ENCODE data around the gene PLEKHB2. TPM values are rescaled to one million over a fixed set of nuclear protein-coding genes. Genes with fewer than 3 reads are reported as not detected.
A peak's percentile ranks its signal among the peaks of the same experiment; 100 is the strongest.
"Not testable (repeated sequence)": the region's sequence is repeated elsewhere in the genome, so short reads cannot be mapped to it uniquely, and the experiment has no call there.

The PLEKHB2 gene, protein sequence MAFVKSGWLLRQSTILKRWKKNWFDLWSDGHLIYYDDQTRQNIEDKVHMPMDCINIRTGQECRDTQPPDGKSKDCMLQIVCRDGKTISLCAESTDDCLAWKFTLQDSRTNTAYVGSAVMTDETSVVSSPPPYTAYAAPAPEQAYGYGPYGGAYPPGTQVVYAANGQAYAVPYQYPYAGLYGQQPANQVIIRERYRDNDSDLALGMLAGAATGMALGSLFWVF
- 71.4 TPM for total RNA-seq

DNA sequence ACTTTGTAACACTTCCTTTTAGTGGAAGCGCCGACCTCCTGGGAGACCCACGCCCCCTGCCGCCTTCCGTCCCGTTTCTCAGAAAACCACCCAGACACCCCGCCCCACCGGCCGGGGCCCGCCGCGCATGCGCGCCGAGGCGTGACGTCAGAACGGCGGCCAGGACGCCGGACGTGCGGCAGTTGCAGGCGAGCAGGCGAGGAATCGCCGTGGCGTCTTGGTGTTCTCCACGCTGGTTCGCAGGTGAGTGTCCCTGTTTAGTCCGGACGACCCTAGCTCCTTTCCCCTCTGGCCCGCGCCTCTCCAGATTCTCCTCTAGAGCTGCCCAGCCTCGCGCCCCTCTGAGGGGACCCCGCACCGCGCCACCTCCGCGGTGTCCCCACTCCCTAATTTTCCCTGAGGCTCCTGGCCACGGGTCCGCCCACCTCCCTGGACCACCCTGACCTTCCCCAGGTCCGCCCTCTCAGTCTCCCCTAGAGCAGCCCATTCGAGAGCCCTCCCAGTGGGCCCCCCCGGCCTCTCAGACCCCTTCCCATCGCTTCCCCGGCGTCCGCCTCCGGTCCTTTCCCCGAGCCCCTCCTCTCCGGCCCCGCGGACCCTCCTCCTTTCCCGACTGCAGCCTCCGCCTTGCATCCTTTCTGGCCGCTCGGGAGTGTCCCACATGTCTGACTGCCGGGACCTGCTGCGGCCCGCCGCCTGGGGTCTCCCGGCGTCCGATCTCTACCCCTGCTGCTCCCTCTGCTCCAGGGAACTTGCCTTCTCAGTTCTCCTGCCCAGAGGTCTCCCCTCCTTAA lies at the start of gene PLEKHB2:
PLEKHB2 (plus strand) TSS at position 181 of the 794 bp plus-strand sequence. CDS start 15,606 bp downstream, outside the sequence.
- DNase-seq (ENCODE audit: low spot score) = peak; percentile 92

DNA sequence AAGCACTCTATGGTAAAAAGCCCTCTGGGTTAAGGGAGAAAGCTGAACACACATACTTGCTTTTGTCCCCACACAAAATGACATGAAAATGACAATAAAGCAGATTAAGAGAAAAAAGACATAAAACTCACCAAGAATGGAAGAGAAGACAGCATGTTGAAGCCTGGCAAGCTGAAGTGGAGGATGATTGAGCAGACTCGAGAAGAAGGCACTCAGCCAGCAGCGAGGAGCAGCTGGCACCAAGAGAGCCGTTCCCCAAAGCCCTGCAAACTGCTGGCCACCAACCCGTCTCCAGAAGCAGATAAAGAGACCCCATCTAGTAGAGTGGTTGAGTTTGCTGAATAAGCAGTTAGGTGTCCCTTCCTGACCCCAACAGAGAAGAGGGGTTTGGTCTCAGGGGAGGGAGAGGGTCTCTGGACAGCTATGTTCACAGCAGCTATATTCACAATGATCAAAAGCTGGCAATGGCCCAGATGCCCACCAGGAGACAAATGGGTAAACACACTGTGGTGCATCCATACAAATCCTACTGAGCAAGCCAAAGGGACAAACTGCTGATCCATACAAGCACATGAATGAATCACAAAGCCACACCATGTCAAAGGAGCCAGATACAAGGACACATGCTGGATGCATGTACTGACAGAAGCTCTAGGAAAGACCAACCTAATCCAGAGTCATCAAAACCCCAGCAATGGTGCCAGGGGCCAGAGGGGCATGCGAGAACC lies 48.8 kb upstream of the PLEKHB2 start:
- DNase-seq (ENCODE audit: low spot score) = no peak

DNA sequence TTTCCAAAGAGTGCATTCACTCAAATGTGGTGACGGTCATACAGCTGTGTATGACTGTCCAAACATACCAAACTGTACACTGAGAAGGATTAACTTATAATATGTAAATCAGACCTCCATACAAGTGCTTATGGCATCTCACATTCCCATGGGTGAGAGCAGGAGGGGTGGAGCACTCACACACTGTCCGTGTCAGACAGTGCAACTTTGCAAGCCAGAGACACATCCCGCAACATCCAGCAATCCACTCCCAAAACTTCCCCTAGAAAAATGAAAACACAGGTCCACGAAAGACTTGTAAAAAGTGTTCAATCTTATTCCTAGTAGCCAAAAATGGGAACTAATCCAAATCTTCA lies 48.2 kb upstream of the PLEKHB2 start:
- DNase-seq (ENCODE audit: low spot score) = no peak

DNA sequence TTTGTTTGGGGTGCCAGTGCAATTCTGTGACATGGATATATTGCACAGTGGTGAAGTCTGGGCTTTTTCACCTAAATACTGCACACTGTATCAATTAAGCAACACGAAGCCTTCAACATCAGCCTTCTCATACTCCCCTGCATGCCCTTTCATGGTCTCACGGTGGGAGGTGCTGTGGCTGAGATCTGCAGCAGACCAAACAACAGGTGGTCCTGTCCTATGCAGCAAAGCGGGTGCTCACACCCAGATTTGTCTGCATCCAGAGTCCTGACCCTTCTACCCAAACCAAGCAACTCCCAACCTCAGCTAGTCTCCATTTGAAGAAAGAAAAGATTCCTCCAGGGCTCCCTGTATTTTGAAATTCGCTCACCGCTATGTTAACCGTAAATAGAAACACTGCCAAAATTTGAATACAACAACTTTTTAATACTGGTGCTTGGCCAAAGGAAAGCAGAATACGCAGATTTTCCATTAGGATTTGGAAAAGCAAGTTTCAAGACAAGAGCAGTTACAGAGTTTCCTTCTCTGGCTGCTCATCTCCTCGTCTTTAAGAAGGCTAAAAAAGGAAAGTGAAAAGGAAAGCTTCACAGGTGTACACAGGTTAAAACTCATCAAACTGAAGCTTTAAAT lies 46.8 kb upstream of the PLEKHB2 start:
- DNase-seq (ENCODE audit: low spot score) = no peak

DNA sequence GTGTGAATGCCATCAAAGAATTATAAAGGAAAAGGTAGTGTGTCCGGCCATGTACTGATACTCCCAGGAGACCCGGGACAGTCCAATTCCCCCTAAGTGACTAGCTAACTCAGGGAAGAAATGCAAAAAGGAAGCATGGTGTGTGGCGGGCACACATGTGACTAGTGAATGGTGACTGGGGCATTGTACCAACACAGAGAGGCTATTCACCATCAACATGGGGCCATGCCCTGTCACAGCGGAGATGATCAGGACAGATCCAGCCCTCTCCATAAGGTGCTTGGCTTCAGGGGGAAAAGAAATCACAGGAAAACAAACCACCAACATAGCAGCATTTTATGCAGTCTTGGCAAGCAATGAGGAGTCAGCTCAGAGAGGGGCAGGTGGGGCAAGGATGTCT lies 46.2 kb upstream of the PLEKHB2 start:
- no peak for DNase-seq (ENCODE audit: low spot score)

DNA sequence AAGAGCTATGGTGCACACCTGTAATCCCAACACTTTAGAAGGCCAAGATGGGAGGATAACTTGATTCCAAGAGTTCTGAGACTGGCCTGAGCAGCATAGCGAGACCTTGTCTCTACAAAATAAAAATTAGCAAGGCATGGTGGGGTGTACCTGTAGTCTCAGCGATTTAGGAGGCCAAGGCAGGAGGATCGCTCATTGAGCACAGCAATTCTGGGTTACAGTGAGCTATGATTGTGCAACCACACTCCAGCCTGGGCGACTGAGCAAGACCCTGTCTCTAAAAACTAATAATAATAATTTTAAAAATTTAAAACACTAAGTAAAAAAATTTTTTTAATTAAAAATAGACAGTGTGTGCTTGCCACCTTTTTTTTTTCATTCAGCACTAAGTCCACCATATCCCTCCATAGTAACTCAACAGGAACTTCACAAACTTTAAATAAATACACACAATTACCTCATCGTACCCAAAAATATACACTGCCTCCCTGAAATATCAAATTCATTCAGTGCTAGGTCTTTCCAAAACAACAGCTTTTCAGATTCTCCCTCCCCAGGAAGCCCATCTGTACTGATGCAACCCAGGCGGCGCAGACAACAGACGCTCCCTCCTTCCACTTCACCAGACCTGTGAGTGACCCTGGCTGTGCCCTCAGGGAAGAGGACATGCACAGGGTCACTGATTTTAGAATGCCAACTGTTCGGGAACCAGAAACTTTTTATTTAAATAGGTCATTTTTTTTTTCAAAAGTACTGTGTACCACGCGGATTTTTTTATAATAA lies 41.4 kb upstream of the PLEKHB2 start:
- DNase-seq (ENCODE audit: low spot score) = no peak

DNA sequence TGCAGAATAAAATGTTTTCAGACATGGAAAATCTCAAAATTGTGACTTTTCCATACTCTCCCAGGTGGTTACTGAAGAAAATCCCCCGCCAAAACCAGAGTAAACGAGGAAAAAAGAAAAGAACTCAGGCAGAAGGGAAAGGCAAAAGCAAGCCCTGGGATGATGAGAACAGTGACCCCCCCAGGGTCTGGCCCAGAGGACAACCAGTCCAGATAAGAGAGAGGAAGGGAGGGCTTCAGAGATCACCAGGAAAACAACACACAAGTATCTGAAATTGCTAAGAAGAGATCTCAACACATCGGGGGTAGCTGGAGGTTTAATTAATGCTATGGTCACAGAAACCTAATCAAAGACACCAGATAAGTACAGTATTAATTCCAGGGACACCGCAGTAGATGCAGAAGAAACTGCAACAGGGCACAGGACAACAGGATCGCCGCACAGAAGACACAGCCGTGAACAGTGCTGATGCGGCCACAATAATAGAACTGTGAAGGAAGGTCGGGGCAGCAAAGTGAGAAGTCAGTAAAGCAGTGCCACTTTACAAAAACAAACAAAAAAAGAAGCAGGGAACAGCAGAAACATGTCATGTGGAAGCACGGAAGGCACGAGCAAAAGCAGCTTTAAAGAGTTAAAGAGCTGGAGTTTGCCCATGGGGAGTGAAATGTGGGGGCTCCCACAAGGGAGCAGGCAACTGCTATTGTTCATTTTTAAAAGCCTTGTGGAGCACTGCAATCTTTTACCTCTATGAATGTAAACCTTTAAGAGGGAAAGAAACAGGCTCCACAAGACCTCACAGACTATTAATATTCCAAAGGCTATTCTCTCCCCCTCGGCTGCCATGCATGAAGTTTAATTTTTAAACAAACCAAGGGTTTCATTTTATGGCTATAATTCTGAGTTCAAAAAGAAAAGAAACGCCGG lies 40.3 kb upstream of the PLEKHB2 start:
- DNase-seq (ENCODE audit: low spot score) = no peak

DNA sequence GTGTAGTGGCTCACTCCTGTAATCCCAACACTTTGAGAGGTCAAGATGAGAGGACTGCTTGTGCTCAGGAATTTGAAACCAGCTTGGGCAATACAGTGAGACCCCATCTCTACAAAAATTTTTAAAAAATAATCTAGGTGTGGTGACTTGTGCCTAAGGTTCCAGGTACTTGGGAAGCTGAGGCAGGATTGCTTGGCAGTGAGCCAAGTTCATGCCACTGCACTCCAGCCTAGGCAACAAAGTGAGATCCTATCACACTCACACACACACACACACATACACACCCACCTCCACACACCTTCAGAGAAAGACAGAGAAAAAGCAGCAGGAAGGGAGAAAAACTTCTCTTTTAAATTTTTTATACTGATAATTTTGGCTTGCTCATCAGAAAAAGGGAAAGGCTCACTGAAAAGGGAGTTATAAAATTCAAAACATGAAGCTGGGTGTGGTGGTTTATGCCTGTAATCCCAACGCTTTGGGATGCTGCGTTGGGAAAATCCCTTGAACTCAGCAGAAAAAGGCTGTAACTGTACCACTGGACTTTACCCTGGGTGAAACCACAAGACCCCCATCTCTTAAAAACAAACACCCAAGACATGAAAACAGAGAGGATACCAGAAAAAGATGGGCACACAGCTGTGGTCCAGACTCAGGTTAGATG lies 37.5 kb upstream of the PLEKHB2 start:
- DNase-seq (ENCODE audit: low spot score) = no peak

DNA sequence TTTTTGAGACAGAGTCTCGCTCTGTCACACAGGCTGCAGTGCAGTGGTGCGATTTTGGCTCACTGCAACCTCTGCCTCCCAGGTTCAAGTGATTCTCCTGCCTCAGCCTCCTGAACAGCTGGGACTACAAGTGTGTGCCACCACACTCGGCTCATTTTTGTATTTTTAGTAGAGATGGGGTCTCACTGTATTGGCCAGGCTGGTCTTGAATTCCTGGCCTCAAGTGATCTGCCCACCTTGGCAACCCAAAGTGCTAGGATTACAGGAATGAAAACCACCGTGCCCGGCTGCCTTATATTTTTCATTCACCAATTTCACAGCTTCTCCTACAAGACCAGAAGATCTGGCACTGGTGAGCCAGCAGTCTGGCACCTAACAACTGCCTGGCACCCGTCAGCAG lies 37.0 kb upstream of the PLEKHB2 start:
- not testable (repeated sequence) for DNase-seq (ENCODE audit: low spot score)

DNA sequence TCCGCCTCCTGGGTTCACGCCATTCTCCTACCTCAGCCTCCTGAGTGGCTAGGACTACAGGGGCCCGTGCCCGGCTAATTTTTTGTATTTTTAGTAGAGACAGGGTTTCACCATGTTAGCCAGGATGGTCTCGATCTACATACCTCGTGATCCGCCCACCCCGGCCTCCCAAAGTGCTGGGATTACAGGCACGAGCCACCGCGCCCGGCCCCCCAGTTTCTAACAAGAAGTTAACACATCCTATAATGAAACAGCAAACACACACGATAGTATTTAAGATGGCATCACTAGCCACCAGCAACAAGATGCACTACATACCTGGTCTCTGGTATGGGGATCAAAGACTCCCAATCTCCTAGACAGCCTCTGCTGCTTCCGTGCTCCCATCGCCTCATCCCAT lies 29.6 kb upstream of the PLEKHB2 start:
- DNase-seq (ENCODE audit: low spot score) = not testable (repeated sequence)

DNA sequence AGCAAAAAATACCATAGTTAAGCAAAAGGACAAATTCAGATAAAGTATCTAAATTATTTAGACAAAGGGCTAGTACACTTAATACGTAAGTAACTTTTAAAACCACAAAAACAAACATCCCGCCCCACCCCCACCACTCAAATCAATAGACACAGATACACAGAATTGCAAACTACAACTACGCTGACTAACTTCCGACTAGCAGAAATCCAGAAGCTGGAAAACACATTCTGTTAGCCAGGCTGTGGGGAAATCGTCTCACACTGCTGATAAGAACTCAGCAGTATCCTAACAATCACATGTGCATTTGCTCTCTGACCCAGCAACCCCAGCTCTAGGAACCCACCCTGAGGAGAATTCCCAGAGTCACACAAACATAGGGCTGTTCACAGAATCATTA lies 28.4 kb upstream of the PLEKHB2 start:
- peak; percentile 20 for DNase-seq (ENCODE audit: low spot score)

DNA sequence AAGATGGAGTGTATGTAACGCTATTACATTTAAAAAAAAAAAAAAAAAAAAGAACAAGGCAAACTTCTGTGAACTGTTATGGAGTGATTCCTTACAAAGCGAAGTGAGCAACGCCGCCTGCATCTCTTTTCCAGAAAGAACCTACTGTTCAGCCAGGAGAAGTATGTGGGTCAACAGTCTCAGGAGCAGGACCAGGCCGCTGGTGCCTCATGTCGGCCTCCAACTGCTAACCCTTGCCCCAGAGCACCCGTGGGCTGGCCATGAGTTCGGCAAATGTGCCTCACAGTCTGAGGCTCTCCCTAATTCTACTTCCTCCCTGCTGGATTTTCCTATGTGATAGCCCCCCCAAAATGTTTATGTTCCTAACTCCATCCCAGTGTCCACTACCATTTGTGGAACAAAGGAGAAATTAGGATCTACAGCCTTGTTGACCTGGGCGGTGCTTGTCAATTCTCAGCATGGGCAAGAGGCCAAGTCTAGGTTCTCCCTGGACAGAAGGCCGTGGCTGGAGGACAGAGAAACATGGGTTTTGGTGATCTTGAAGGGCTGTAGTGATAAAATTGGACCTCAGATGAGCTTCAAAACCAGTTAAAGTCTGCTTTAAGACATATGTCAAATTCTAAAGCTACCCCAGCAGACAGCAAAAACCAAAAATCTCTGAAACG lies 27.8 kb upstream of the PLEKHB2 start:
- DNase-seq (ENCODE audit: low spot score) = no peak

DNA sequence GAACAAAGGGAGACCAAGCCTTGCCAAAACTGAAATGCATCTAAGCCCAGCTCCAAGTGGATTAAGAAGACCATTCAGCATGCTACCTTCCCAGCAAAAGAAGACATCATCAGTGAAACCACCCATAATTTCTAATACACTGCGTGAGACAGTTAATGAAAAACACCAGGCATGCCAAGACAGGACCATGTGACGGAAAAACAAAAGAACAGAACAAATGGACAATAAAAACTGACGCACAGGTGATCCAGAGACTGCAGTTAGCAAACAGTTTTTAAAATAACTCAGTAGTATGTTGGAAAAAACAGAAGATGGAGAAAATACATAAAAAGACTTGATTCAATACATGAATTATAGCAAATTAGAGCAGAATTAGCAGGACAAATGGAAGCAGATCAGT lies 27.2 kb upstream of the PLEKHB2 start:
- DNase-seq (ENCODE audit: low spot score) = no peak

DNA sequence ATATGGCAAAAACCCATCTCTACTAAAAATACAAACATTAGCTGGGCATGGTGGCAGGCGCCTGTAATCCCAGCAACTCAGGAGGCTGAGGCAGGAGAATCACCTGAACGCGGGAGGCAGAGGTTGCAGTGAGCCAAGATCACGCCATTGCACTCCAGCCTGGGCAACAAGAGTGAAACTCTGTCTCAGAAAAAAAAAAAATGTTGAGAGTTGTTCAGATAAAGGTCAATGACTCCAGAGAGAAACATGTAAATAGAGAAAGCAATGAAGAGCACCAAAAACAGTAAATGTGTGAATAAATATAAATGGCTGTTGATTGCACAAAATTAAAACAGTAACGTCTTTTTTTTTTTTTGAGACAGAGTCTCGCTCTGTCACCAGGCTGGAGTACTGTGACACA lies 25.2 kb upstream of the PLEKHB2 start:
- not testable (repeated sequence) for DNase-seq (ENCODE audit: low spot score)

DNA sequence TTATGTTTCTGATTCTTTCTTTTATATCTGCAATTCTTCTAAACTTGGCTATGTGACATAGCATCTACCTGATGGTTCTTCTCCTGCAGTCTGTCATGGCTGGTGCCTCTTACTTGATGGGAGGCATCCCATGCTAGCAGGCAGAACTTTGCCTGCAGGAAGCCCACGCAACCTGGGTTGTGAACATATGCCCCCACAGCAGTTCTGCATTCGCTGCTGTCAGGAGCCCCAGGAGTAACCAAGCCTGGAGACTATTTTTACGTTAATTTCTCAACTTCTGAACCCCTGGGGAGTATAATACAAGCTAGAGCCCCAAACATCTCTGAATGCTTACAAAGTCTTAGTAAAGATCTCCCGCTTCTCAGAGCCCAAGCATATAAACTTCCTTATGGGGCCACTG lies 23.9 kb upstream of the PLEKHB2 start:
- DNase-seq (ENCODE audit: low spot score) = no peak

DNA sequence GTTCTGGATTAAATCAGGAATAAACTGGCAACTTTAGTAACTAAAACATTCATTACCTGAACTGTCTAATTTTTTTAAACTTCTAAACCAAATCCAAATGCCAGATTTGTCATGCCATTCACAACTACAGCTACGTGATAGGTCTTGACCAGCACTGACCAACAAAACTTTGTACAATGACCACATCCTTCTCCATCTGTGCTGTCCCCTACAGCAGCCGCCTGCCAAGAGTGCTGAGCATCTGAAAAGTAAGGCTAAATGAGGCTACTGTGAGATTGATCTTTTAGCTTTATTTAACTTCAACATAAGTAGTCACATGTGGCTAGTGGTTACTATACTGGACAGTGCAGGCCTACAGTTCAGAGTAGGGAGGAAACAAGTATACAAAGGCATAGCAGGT lies 19.5 kb upstream of the PLEKHB2 start:
- DNase-seq (ENCODE audit: low spot score) = no peak

DNA sequence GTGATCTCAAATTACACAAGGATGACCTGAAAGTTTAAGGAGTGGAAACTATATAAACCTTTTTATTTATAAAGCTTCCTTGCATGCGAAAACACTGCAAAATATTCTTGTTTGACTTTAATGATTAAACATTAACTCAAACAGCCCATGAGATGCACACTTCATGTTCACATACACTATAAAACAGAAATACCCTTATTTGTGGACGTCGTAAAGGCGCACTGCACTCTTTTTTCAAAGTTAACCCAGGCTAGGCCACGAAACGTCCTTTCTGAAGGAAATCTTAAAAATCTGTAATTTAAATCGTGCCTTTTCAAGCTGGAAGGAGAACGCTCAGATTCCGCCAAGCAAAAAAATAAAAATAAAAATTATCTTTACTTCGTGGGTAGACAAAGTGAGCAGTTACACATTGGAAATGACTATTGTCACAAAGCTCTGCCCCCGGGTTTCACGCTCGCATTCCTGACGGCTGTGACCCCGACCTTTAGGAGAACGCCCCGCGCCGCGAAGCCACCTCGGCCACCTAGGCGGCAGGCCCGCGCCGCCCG lies 12.6 kb upstream of the PLEKHB2 start:
- no peak for DNase-seq (ENCODE audit: low spot score)

DNA sequence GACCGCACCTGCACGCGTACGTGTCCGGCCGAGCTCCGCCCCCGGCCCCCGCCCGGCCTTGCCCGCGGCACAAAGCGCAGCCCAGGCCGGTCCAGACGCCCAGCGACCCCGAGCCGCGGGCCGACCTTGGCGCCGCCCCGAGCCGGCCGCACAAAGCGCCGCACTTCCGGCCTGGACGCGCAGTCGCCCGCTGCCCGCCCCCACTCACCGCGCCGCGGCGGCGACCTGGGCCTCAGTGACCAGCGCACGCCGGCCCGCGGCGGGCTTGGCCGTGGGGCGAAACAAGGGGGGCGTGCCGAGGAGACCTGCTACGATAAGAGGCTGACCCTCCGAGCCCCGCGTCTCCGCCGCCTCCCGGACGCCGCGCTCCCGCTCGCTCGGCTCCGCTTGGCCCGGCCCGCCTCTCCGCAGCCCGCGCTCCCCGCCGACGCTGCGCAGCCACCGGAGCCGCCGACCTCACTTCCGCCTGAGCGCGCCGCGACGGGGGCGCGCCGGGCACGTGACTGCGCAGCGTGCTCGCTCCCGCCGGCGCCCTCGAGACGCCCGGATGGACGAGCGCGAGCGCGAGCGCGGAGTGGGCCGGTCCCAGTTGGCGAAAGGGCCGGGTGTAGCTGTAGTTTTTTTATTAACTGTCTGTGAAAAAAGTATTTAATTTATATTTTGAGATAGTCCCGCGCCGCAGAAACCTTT lies 12.0 kb upstream of the PLEKHB2 start, which contains the start of gene FAM168B:
FAM168B (minus strand) TSS at position 455 of the 690 bp plus-strand sequence. CDS start 10,814 bp downstream, outside the sequence.
- DNase-seq (ENCODE audit: low spot score) = peak; percentile 90
